Keratinocyte (primary cell): Measurements from ENCODE around the gene NRN1L.

Experiments
- EZH2 ChIP-seq: IDR thresholded peaks from one replicate; pipeline ENCODE4 v1.6.1; 2012; ENCODE audit warnings: inconsistent platforms, mild to moderate bottlenecking, low read length, moderate library complexity
- TF ChIP-seq, protein P1 (sequence below), 3 experiments: IDR thresholded peaks in 1 of 3; conservative IDR thresholded peaks in 1 of 3; optimal IDR thresholded peaks in 1 of 3; 2 replicates in 2 of 3; 3 replicates in 1 of 3; pipeline versions ENCODE3 to v1.5.1; 2011; ENCODE audit warnings: low read length in 3 of 3, mild to moderate bottlenecking in 3 of 3, moderate library complexity in 2 of 3, control low read depth in 1 of 3, inconsistent platforms in 1 of 3; ENCODE audit not compliant: insufficient read depth in 2 of 3; ENCODE audit errors: extremely low read depth in 1 of 3

DNA sequence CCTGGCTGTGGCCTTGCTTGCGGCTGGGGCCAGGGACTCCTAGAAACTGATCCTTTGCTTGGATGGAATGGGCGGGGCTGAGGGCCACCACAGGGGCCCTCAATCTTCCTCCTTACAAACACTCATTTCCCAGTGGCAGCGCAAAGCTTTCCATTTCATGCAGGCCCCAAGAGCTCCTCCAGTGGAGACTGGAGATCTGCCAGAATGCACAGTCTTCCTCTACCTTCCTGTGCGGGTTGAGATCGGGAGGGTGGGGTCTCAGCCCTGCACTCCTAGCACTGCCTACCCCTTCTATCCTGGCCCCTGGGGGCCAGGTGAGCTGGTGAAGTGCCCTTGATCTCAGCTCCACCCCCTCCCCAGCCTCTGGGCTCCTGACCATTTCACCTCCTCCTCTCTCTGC is 1.7 kb downstream of the NRN1L start:
- no peak for TF ChIP-seq EZH2
- TF ChIP-seq, protein P1, sequence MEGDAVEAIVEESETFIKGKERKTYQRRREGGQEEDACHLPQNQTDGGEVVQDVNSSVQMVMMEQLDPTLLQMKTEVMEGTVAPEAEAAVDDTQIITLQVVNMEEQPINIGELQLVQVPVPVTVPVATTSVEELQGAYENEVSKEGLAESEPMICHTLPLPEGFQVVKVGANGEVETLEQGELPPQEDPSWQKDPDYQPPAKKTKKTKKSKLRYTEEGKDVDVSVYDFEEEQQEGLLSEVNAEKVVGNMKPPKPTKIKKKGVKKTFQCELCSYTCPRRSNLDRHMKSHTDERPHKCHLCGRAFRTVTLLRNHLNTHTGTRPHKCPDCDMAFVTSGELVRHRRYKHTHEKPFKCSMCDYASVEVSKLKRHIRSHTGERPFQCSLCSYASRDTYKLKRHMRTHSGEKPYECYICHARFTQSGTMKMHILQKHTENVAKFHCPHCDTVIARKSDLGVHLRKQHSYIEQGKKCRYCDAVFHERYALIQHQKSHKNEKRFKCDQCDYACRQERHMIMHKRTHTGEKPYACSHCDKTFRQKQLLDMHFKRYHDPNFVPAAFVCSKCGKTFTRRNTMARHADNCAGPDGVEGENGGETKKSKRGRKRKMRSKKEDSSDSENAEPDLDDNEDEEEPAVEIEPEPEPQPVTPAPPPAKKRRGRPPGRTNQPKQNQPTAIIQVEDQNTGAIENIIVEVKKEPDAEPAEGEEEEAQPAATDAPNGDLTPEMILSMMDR (optimal IDR thresholded peaks at IDR 0.05 in 1 of 3, IDR thresholded peaks at IDR 0.05 in 1 of 3, conservative IDR thresholded peaks at IDR 0.05 in 1 of 3; ENCODE audit: extremely low read depth in 1 of 3, insufficient read depth in 2 of 3, low read length in 3 of 3), result no peak
